ENCODE results near the gene UBE2E2. TPM values are rescaled to one million over a fixed set of nuclear protein-coding genes. Genes with fewer than 3 reads are reported as not detected.

The UBE2E2 gene
- total and polyA plus RNA-seq, 12 donors: 19.5 to 63.8 (median 52.2) TPM

DNA sequence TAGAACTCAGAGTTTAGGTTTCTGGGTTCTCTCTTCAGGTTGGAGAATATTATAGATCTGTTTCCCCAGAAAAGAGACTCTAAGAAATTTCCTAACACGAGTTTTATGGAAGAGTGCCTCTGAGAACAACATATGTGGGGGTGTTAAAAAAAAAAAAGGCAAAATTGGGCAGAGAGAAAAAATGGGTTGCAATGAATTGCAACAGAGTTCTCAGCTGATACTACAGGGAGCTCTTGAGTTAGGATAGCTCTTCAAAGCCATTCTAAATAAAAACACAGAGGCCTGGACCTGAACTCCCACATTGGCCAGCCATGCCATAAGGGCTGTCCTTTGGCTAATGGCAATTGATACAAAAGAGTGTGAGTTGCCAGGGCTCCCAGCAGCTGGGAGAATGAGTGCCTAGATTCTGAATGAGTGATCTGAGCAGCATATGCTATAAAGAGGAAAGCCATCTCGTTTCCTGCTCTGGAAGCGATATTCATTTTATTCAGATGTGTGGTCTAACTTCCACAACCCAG, 20.1 kb upstream of the UBE2E2 start:
- TF ChIP-seq, protein P1, sequence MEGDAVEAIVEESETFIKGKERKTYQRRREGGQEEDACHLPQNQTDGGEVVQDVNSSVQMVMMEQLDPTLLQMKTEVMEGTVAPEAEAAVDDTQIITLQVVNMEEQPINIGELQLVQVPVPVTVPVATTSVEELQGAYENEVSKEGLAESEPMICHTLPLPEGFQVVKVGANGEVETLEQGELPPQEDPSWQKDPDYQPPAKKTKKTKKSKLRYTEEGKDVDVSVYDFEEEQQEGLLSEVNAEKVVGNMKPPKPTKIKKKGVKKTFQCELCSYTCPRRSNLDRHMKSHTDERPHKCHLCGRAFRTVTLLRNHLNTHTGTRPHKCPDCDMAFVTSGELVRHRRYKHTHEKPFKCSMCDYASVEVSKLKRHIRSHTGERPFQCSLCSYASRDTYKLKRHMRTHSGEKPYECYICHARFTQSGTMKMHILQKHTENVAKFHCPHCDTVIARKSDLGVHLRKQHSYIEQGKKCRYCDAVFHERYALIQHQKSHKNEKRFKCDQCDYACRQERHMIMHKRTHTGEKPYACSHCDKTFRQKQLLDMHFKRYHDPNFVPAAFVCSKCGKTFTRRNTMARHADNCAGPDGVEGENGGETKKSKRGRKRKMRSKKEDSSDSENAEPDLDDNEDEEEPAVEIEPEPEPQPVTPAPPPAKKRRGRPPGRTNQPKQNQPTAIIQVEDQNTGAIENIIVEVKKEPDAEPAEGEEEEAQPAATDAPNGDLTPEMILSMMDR (IDR thresholded peaks at IDR 0.05): no peak
- DNase-seq (no peak), ATAC-seq (peak in 1 of 8 donors; percentile 39)
- Histone ChIP-seq H3K27ac (no peak overlapping the region), H3K4me1 (no peaks in the 10 kb centered on the region), H3K27me3 (peaks cover 0 to 11% (median 0%) of the 10 kb centered on the region in 7 donors), H3K9me3 (peaks cover 0 to 3% (median 0%) of the 10 kb centered on the region in 11 donors), H3K4me3 (no peak overlapping the region), H3K36me3 (no peaks in the 10 kb centered on the region)
- intact Hi-C loops (cut with DNase I): loop anchor here in 2 of 10 donors (10.0 kb wide), 1 partner anchor 622 kb away; the partner anchor contains the start of gene UBE2E1 (in 2 of the 2)
- 85 to 93% methylated on average over 3 of the region's 3 CpGs for WGBS, 2 donors

DNA sequence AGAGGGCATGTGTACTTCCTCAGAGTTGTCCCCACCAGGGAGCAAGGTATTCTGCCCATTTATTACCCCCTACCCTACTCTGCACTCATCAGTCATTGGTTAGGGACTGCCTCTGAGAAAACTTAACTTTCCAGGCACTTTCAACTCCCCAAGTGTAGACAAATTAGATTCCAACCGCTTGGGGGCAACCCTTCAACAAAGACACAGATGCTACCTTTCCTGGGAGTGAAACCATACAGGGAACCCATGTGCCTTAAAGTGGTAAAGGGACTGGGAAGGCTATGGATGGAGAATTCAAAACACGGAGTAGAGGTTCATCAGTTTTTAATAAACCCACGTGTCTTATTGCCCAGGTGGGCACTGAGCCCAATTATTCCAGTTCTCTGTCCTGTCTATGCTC, 19.4 kb upstream of the UBE2E2 start:
- intact Hi-C loops (cut with DNase I): loop anchor here in 2 of 10 donors (10.0 kb wide), 1 partner anchor 621 kb away; the partner anchor contains the start of gene UBE2E1 (in 2 of the 2)
- no peak overlapping the region for H3K4me3 ChIP-seq
- H3K27me3 ChIP-seq: peaks cover 0 to 11% (median 0%) of the 10 kb centered on the region in 7 donors
- DNase-seq (peak in 1 of 2 donors; percentile 36), ATAC-seq (peak in 6 of 8 donors; percentile 63 to 77 (median 75))
- 26 to 42% methylated on average over 3 of the region's 3 CpGs for WGBS, 2 donors
- H3K9me3 ChIP-seq: no peaks in the 10 kb centered on the region
- no peak overlapping the region for H3K27ac ChIP-seq
- H3K36me3 ChIP-seq: no peaks in the 10 kb centered on the region
- peaks cover 0 to 1% (median 0%) of the 10 kb centered on the region in 9 donors for H3K4me1 ChIP-seq
- TF ChIP-seq, protein P1 (IDR thresholded peaks at IDR 0.05): peak in 7 of 9 donors; percentile 31 to 60 (median 50)

DNA sequence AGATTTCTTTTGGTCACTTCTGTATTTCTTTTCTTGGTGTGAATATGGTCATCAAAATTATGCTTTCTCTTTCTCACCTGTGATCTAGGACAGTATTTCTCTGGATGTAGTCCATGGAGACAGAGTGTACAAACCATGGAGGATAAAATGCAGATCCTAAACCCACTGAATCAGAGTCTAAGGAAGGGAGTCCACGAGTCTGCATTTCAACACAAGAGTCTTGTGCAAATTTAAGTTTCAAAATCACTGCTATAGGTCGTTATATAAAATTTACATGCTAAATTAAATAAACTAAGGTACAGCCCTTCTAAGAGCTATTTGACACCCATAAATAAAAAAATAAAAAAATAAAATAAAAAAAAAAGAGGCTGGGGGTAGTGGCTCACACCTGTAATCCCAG, 17.3 kb upstream of the UBE2E2 start:
- H3K9me3 ChIP-seq: no peaks in the 10 kb centered on the region
- H3K36me3 ChIP-seq: no peaks in the 10 kb centered on the region
- no peak overlapping the region for H3K4me3 ChIP-seq
- intact Hi-C loops (cut with DNase I): loop anchor here in 2 of 10 donors (10.0 kb wide), 1 partner anchor 619 kb away; the partner anchor contains the start of gene UBE2E1 (in 2 of the 2)
- peaks cover 0 to 11% (median 0%) of the 10 kb centered on the region in 7 donors for H3K27me3 ChIP-seq
- no peak overlapping the region for H3K27ac ChIP-seq
- 87 to 93% methylated on average over 2 of the region's 2 CpGs for WGBS, 2 donors
- peaks cover 0 to 13% (median 7%) of the 10 kb centered on the region in 9 donors for H3K4me1 ChIP-seq
- TF ChIP-seq, protein P1 (IDR thresholded peaks at IDR 0.05): no peak
- ATAC-seq: no peak
- no peak for DNase-seq

DNA sequence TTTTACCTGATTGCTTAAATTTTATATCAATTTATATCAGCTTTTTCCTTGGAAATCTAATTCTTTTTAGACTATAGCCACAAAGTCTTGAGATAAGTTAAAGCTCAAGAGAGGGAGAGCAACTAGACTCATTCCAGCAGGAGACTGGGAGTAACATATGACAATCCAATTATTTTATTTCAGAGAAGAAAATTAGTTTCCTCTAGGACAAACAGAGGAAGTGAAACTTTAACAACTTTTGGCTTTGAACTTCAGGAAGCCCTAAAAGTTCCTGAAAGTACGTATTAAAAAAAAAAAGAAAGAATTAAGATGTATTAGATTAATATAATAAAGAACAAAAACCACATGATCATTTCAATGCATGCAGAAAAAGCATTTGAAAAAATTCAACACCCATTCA, 13.9 kb upstream of the UBE2E2 start:
- 36 to 55% methylated on average over 1 of the region's 1 CpG for WGBS, 2 donors
- TF ChIP-seq, protein P1 (IDR thresholded peaks at IDR 0.05): no peak
- Histone ChIP-seq H3K27me3 (peaks cover 0 to 11% (median 0%) of the 10 kb centered on the region in 7 donors), H3K27ac (no peak overlapping the region), H3K4me3 (no peak overlapping the region), H3K9me3 (no peaks in the 10 kb centered on the region), H3K36me3 (no peaks in the 10 kb centered on the region), H3K4me1 (peaks cover 0 to 13% (median 7%) of the 10 kb centered on the region in 9 donors)
- intact Hi-C loops (cut with DNase I): loop anchor here in 2 of 10 donors (10.0 kb wide), 1 partner anchor 616 kb away; the partner anchor contains the start of gene UBE2E1 (in 2 of the 2)
- DNase-seq (no peak), ATAC-seq (peak in 2 of 8 donors; percentile 42 to 51)
